Coronary artery (tissue), 2 donors: ENCODE measurements around the gene RHOU.

Experiments used
- DNase-seq: peaks from one replicate; pipeline ENCODE4 v3.0.0-alpha.2; 2017; ENCODE audit warnings: low spot score
- H3K27ac ChIP-seq, 2 donors: fragments of 200-600 bp; sonication (generic); one replicate each; pipeline ENCODE4 v1.5.1; 2016 to 2019
- H3K4me3 ChIP-seq: fragments of 200-600 bp; sonication (generic); 2 replicates; pipeline ENCODE4 v1.5.1; 2016; ENCODE audit warnings: mild to moderate bottlenecking, moderate library complexity
- CTCF ChIP-seq: fragments of 200-600 bp; sonication (generic); IDR thresholded peaks from one replicate; pipeline ENCODE4 v1.5.1; 2019; ENCODE audit warnings: antibody characterized with exemption

Gene RHOU

DNA sequence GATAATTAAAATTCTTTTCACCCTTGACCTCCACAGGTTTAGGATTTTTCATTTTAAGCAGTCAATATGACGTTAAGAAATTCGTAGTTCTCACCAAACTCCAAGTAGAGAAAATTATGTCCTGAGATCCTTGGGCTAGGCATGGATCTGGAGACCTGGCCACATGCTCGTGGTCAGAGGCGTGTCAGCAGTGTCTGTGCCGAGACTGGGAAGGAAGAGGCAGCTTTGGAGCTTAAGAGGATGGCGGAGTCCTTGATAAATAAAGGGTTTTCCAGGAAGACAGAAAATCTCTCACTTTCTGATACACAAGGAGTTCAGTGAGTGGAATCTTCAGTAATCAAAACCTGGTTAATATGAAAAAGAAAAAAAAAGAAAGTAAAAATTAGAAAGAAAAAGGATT, 17.0 kb downstream of the RHOU start:
- no peak for DNase-seq
- Histone ChIP-seq H3K27ac (no peak overlapping the region), H3K4me3 (no peak overlapping the region)
- no peak for TF ChIP-seq CTCF

- TF ChIP-seq CTCF, result no peak
- Histone ChIP-seq H3K27ac (no peak overlapping the region), H3K4me3 (no peak overlapping the region)
- DNase-seq, result no peak
Observed at GRCh38 chr1:228752675-228753265, 17.5 kb downstream of the RHOU start.

DNA sequence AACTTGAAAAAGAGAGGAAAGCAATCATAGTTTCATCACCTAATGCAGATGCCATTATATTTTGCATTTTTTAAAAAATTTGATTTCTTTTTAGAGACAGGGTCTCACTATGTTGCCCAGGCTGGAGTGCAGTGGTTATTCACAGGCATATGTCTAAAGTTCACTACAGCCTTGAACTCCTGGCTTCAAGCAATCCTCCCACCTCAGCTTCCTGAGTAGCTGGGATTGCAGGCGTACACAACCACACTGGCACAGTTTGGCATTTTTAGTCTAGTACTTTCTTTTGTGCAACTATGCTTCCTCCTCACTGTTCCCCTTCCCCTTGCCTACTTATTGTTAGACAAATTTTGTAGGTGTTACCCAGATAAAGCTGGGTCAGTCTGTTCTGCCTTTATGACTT, 18.0 kb downstream of the RHOU start:
- H3K27ac ChIP-seq, result no peak overlapping the region
- no peak for TF ChIP-seq CTCF
- no peak for DNase-seq
- H3K4me3 ChIP-seq, result no peak overlapping the region

DNA sequence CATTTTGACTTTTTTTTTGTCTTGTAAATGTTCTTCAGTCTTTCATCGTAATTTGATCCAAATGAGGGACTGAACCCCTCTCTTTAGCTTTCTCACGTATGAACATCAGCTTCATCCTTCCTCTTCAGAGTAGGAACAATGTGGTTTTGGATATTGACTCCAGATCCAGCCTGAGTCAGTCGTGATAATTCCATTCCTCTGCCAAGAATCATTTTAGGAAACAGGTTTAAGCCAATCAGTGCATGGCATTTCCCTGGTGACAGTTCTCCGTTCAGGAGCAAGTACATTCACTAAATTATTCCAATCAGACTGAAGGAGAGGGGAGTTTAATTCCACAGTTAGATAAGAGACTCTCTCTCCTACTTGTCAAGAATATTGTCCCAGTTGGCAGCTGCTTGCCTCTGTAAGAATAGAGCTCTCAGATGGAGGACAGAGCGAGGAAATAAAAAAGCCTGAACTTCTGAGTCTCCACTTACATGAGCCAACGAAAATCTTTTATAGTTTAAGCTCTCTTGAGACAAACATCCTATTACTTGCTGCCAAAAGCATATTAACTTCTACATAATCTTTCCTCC, 18.6 kb downstream of the RHOU start:
- Histone ChIP-seq H3K4me3 (no peak overlapping the region), H3K27ac (no peak overlapping the region)
- no peak for DNase-seq
- TF ChIP-seq CTCF, result no peak

GRCh38 chr1:228754646-228755268, 19.5 kb downstream of the RHOU start:
- H3K4me3 ChIP-seq, result no peak overlapping the region
- no peak for TF ChIP-seq CTCF
- no peak for DNase-seq
- H3K27ac ChIP-seq, result no peak overlapping the region

DNA sequence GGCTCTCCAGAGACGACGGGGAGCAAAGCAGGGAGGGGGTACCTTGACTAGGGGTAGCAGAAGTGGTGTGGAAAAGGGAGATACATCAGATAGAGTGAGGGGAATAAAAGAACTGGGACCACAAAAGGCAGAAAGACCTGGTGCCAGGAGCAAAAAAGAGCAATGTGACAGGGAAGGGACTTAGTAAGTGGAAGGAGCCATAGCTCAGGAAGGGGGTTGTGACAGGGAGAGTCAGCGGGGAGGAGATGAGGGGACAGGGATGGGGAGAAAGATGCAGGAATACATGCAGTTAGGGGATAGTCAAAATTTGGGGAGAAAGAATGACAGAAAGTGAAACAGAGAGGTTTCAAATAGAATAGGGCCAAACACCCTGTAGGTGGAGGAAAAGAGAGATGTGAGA, 20.5 kb downstream of the RHOU start:
- DNase-seq, result no peak
- no peak overlapping the region for H3K27ac ChIP-seq
- no peak for TF ChIP-seq CTCF
- no peak overlapping the region for H3K4me3 ChIP-seq

GRCh38 chr1:228756457-228756856, 21.2 kb downstream of the RHOU start:
- TF ChIP-seq CTCF, result no peak
- Histone ChIP-seq H3K4me3 (no peak overlapping the region), H3K27ac (no peak overlapping the region)
- DNase-seq, result no peak
